H1 (cell line): ENCODE results near the gene NPPA. TPM values are rescaled to one million over a fixed set of nuclear protein-coding genes. Genes with fewer than 3 reads are reported as not detected.

Experiments used
- CTCF ChIA-PET: fragments of 300-600 bp; sonication (Branson Sonifier 250); formaldehyde crosslinking; loops from one replicate; lab custom pipeline; 2021; ENCODE audit not compliant: partially characterized antibody; lab: Charles Lee
- POLR2A ChIA-PET: fragments of 300-600 bp; sonication (Branson Sonifier 250); formaldehyde crosslinking; loops from one replicate; lab custom pipeline; 2021; ENCODE audit warnings: inconsistent platforms; ENCODE audit not compliant: partially characterized antibody; lab: Charles Lee
- DNase-seq, 2 experiments: peaks; one replicate each; pipeline versions ENCODE4 v3.0.0 to v3.0.0-alpha.2; 2010 to 2022; ENCODE audit warnings: low spot score in 2 of 2, low read depth in 1 of 2, mixed read lengths in 1 of 2
- FAIRE-seq: peaks from 2 replicates; lab custom pipeline; 2011; peaks lifted over from hg19 to GRCh38; lab: Jason Lieb, UNC
- H2AFZ ChIP-seq: 2 replicates; pipeline ENCODE4 v1.8.1; 2012; ENCODE audit warnings: low read length, inconsistent platforms
- H2AK5ac ChIP-seq: 2 replicates; pipeline ENCODE4 v1.6.1; 2013; ENCODE audit warnings: low read depth, low read length
- H2BK120ac ChIP-seq: replicated peaks from 2 replicates; pipeline ENCODE3; 2013; ENCODE audit warnings: low read depth, low read length, inconsistent platforms
- H2BK12ac ChIP-seq: 2 replicates; pipeline ENCODE4 v1.6.1; 2013; ENCODE audit warnings: low read depth, low read length
- H2BK15ac ChIP-seq: 2 replicates; pipeline ENCODE4 v1.6.1; 2013; ENCODE audit warnings: low read length
- H2BK20ac ChIP-seq: 2 replicates; pipeline ENCODE4 v1.6.1; 2013; ENCODE audit warnings: low read length
- H2BK5ac ChIP-seq: 2 replicates; pipeline ENCODE4 v1.6.1; 2013; ENCODE audit warnings: low read depth, low read length
- H3K14ac ChIP-seq: 2 replicates; pipeline ENCODE4 v1.6.1; 2013; ENCODE audit warnings: inconsistent platforms; ENCODE audit not compliant: insufficient read length
- H3K18ac ChIP-seq: 2 replicates; pipeline ENCODE4 v1.6.1; 2013; ENCODE audit warnings: low read length; ENCODE audit errors: extremely low read depth
- H3K23ac ChIP-seq: 2 replicates; pipeline ENCODE4 v1.6.1; 2013; ENCODE audit warnings: inconsistent platforms; ENCODE audit not compliant: insufficient read length
- H3K23me2 ChIP-seq: 2 replicates; pipeline ENCODE4 v1.6.1; 2013; ENCODE audit warnings: low read depth, low read length
- H3K27ac ChIP-seq: 2 replicates; pipeline ENCODE4 v1.6.1; 2011; ENCODE audit warnings: low read depth, low read length, inconsistent platforms
- H3K27me3 ChIP-seq, 4 experiments: replicated peaks in 1 of 4; 1 replicate in 1 of 4; 2 replicates in 3 of 4; pipeline versions ENCODE4 v1.6.1 to v1.8.1; 2011 to 2013; ENCODE audit warnings: low read length in 3 of 4, mild to moderate bottlenecking in 3 of 4, inconsistent platforms in 2 of 4, mixed read lengths in 2 of 4, moderate library complexity in 1 of 4; ENCODE audit not compliant: control insufficient read depth in 3 of 4, insufficient read depth in 3 of 4; ENCODE audit errors: extremely low read depth in 1 of 4
- H3K36me3 ChIP-seq, 4 experiments: 2 replicates each; pipeline versions ENCODE4 v1.6.1 to v1.8.1; 2011 to 2013; ENCODE audit warnings: mild to moderate bottlenecking in 4 of 4, low read length in 3 of 4, moderate library complexity in 2 of 4, control low read depth in 1 of 4, inconsistent platforms in 1 of 4; ENCODE audit not compliant: insufficient read depth in 4 of 4, control insufficient read depth in 2 of 4
- H3K4ac ChIP-seq: replicated peaks from 2 replicates; pipeline ENCODE3; 2013; ENCODE audit warnings: low read length, low read depth, mixed read lengths, inconsistent platforms; ENCODE audit not compliant: insufficient read length
- H3K4me1 ChIP-seq, 4 experiments: replicated peaks in 1 of 4; 1 replicate in 1 of 4; 2 replicates in 3 of 4; pipeline versions ENCODE4 v1.6.1 to v1.8.1; 2011 to 2013; ENCODE audit warnings: low read length in 3 of 4, inconsistent platforms in 2 of 4, mixed read lengths in 1 of 4; ENCODE audit not compliant: insufficient read depth in 4 of 4, control insufficient read depth in 3 of 4
- H3K4me2 ChIP-seq, 2 experiments: 2 replicates each; pipeline versions ENCODE4 v1.6.1 to v1.8.1; 2011 to 2013; ENCODE audit warnings: low read depth in 2 of 2, low read length in 2 of 2, control low read depth in 1 of 2, inconsistent platforms in 1 of 2, mild to moderate bottlenecking in 1 of 2; ENCODE audit not compliant: insufficient read depth in 1 of 2
- H3K4me3 ChIP-seq, 4 experiments: fragments of 200-600, 300-600 bp in 1 of 4; sonication (generic), shearing (Covaris generic), sonication (Bioruptor Twin) in 1 of 4; 2 replicates each; pipeline versions ENCODE4 v1.5.1 to v1.8.1; 2011 to 2016; ENCODE audit warnings: low read length in 4 of 4, low read depth in 3 of 4, control low read depth in 2 of 4, inconsistent platforms in 2 of 4, mild to moderate bottlenecking in 2 of 4, mixed read lengths in 1 of 4, moderate library complexity in 1 of 4; ENCODE audit not compliant: insufficient read depth in 2 of 4; ENCODE audit errors: extremely low read depth in 1 of 4
- H3K56ac ChIP-seq: replicated peaks from 2 replicates; pipeline ENCODE3; 2013; ENCODE audit warnings: low read depth, mild to moderate bottlenecking, mixed read lengths, low read length, inconsistent platforms; ENCODE audit not compliant: insufficient read length
- H3K79me1 ChIP-seq: 2 replicates; pipeline ENCODE4 v1.6.1; 2013; ENCODE audit warnings: low read depth, low read length, control low read depth
- H3K79me2 ChIP-seq, 2 experiments: 2 replicates each; pipeline versions ENCODE4 v1.6.1 to v1.8.1; 2012 to 2013; ENCODE audit warnings: low read length in 2 of 2, mild to moderate bottlenecking in 2 of 2, inconsistent platforms in 1 of 2; ENCODE audit not compliant: insufficient read depth in 2 of 2, control insufficient read depth in 1 of 2
- H3K9ac ChIP-seq, 4 experiments: replicated peaks in 1 of 4; 1 replicate in 1 of 4; 2 replicates in 3 of 4; pipeline versions ENCODE4 v1.6.1 to v1.8.1; 2011 to 2013; ENCODE audit warnings: low read depth in 3 of 4, low read length in 3 of 4, control low read depth in 2 of 4, mild to moderate bottlenecking in 2 of 4, moderate library complexity in 2 of 4, inconsistent platforms in 1 of 4; ENCODE audit errors: extremely low read depth in 1 of 4
- H3K9me3 ChIP-seq, 2 experiments: 2 replicates each; pipeline versions ENCODE4 v1.6.1 to v1.8.1; 2012 to 2013; ENCODE audit warnings: mild to moderate bottlenecking in 2 of 2, moderate library complexity in 2 of 2, control low read depth in 1 of 2, inconsistent platforms in 1 of 2, low read depth in 1 of 2, low read length in 1 of 2, mixed read lengths in 1 of 2; ENCODE audit not compliant: insufficient read depth in 2 of 2
- H4K20me1 ChIP-seq, 2 experiments: replicated peaks in 1 of 2; 2 replicates each; pipeline versions ENCODE3 to v1.8.1; 2011 to 2013; ENCODE audit warnings: inconsistent platforms in 2 of 2, low read length in 2 of 2, mild to moderate bottlenecking in 1 of 2; ENCODE audit not compliant: insufficient read depth in 2 of 2, control insufficient read depth in 1 of 2
- H4K5ac ChIP-seq: 2 replicates; pipeline ENCODE4 v1.6.1; 2013; ENCODE audit warnings: low read length, low read depth, mixed read lengths, inconsistent platforms; ENCODE audit not compliant: insufficient read length
- H4K8ac ChIP-seq: 2 replicates; pipeline ENCODE4 v1.8.0; 2013; ENCODE audit warnings: mild to moderate bottlenecking, moderate library complexity, low read length, inconsistent platforms; ENCODE audit not compliant: insufficient read depth; ENCODE audit errors: extremely low read depth
- H4K91ac ChIP-seq: replicated peaks from 2 replicates; pipeline ENCODE3; 2013; ENCODE audit warnings: low read length, mixed read lengths, inconsistent platforms; ENCODE audit not compliant: insufficient read length
- CHD1 ChIP-seq: IDR thresholded peaks from 2 replicates; pipeline ENCODE4 v1.6.1; 2012; ENCODE audit warnings: low read depth, low read length, improper control_type of control experiment
- NRF1 ChIP-seq: IDR thresholded peaks from 2 replicates; pipeline ENCODE4 v1.6.1; 2011; ENCODE audit warnings: mild to moderate bottlenecking, low read depth, low read length, improper control_type of control experiment
- RBBP5 ChIP-seq: IDR thresholded peaks from 2 replicates; pipeline ENCODE4 v1.7.1; 2012; ENCODE audit warnings: low read depth, mild to moderate bottlenecking, inconsistent platforms, low read length, moderate library complexity, borderline replicate concordance
- SIRT6 ChIP-seq: IDR thresholded peaks from one replicate; pipeline ENCODE4 v1.7.1; 2012; ENCODE audit warnings: low read length, inconsistent platforms
- WGBS, 2 experiments: shearing (Covaris generic) in 1 of 2; methylation state at CpG; one replicate each; pipeline versions ENCODE4 v1.1.6 to v1.1.7; 2013 to 2015; ENCODE audit warnings: low lambda C conversion rate in 2 of 2, mixed read lengths in 2 of 2, inconsistent platforms in 1 of 2, low coverage in 1 of 2, missing lambda C conversion rate in 1 of 2; ENCODE audit not compliant: insufficient replicate concordance in 2 of 2, insufficient coverage in 1 of 2, insufficient read length in 1 of 2; ENCODE audit errors: extremely low coverage in 1 of 2, missing lambda C conversion rate in 1 of 2; 5-methylcytosine and 5-hydroxymethylcytosine counted together
- polyA plus RNA-seq, 7 experiments: library from polyadenylated mRNA; depleted of rRNA in 3 of 7; stranded (reverse) in 5 of 7; unstranded in 2 of 7; fragments of >200 nt in 5 of 7; fragments of 200-250 nt in 2 of 7; gene quantifications; 1 replicate in 5 of 7; 2 replicates in 1 of 7; 4 replicates in 1 of 7; pipeline versions ENCODE4 v1.2.1 to v1.2.3, GENCODE V29; 2011 to 2013; ENCODE audit warnings: missing spikeins in 2 of 7, mixed read lengths in 2 of 7
- total RNA-seq: library from RNA; stranded (reverse); fragmentation: NEBNext Ultra II Directional; extraction: Animal tissue kit (Norgen Biotek cat#: 25700); gene quantifications from 2 replicates; pipeline ENCODE4 v1.2.1, GENCODE V29; 2021

The NPPA gene
- total and polyA plus RNA-seq, 2 of the 8 experiments (the other 6 are each of a cell fraction or from before 2014, with no cell fraction given): not detected

DNA sequence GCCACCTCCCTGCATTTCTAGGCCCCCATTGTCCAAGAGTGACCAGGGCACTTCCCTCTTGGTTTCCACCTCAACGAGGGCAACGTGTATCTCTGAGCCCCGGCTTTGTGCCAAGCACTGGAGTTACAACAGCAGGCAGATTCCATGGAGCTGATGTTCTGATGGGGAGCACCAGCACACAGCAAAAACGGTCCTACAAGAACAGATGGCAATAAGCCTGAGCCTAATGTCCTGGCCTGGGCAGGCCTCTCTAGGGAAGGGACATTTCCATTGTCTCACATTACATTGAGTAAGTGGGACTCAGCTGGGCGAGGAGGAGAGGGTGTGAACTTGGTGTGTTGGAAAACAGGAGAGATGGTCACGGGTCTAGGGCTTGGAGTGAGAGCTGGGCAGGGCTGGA, 38.3 kb upstream of the NPPA start:
- POLR2A ChIA-PET: interaction anchor here (0.7 to 5.4 kb wide), 2 partner anchors 22 to 27 kb away, joined by 3 to 46 read pairs; no protein-coding TSS in a partner anchor

More for the DNA sequence above, 38.3 kb upstream of the NPPA start:
- Histone ChIP-seq H3K4me2 (no peak overlapping the region), H3K4ac (peak overlapping the region; percentile 11), H3K27me3 (no peaks in the 10 kb centered on the region), H2BK20ac (no peak overlapping the region), H3K56ac (no peak overlapping the region), H3K4me3 (no peak overlapping the region), H3K4me1 (peaks cover 0 to 10% (median 8%) of the 10 kb centered on the region in 4 experiments; a peak in 6 of 7 replicates), H3K9ac (no peak overlapping the region), H3K27ac (no peak overlapping the region), H3K18ac (no peak overlapping the region), H3K36me3 (no peaks in the 10 kb centered on the region), H3K9me3 (peaks cover 0 to 2% of the 10 kb centered on the region in 2 experiments; a peak in 2 of 4 replicates), H4K91ac (no peak overlapping the region), H4K5ac (no peak overlapping the region), H3K79me1 (no peaks in the 10 kb centered on the region), H2BK15ac (no peak overlapping the region), H2BK12ac (no peak overlapping the region), H3K79me2 (no peaks in the 10 kb centered on the region), H3K23ac (no peak overlapping the region), H3K14ac (no peak overlapping the region), H2BK120ac (no peak overlapping the region), H4K8ac (no peak overlapping the region), H2BK5ac (peak overlapping the region; percentile 35), H2AK5ac (no peak overlapping the region), H3K23me2 (no peaks in the 10 kb centered on the region), H4K20me1 (no peaks in the 10 kb centered on the region), H2AFZ (no peak overlapping the region)
- no peak for FAIRE-seq
- CTCF ChIA-PET: interaction anchor here (0.6 to 4.9 kb wide), 10 partner anchors 8 to 998 kb away, joined by 3 to 27 read pairs (median 8); no protein-coding TSS in a partner anchor
- TF ChIP-seq CHD1 (no peak), NRF1 (no peak), RBBP5 (no peak), SIRT6 (no peak)
- no peak for DNase-seq
- 80% methylated on average over 6 of the region's 6 CpGs; no CpG with 5 or more reads in 1 of the 2 experiments for WGBS, 2 experiments
